OCI-LY3 (cell line): ENCODE data around the gene KRTAP26-1.

Source experiments
- H2AFZ ChIP-seq: fragments of 200-600, 300-600 bp; shearing (Covaris generic); 2 replicates; pipeline ENCODE4 v1.6.0; 2014; ENCODE audit warnings: antibody characterized with exemption, low read depth, low read length
- H3K27ac ChIP-seq: fragments of 200-600, 300-600 bp; sonication (generic); 2 replicates; pipeline ENCODE4 v1.5.1; 2014; ENCODE audit warnings: mild to moderate bottlenecking, low read length, moderate library complexity, mixed read lengths
- H3K27me3 ChIP-seq: fragments of 200-600, 300-600 bp; sonication (generic); 2 replicates; pipeline ENCODE4 v1.6.1; 2014; ENCODE audit warnings: low read depth, low read length, mixed read lengths
- H3K36me3 ChIP-seq: fragments of 200-600, 300-600 bp; sonication (generic); replicated peaks from 2 replicates; pipeline ENCODE3; 2014; ENCODE audit warnings: low read depth, low read length, mixed read lengths
- H3K4me1 ChIP-seq: fragments of 300-600, 200-600 bp; sonication (generic); 2 replicates; pipeline ENCODE4 v1.6.1; 2014; ENCODE audit warnings: low read length, mixed read lengths
- H3K4me2 ChIP-seq: fragments of 200-600, 300-600 bp; sonication (generic); 2 replicates; pipeline ENCODE4 v1.6.1; 2014; ENCODE audit warnings: low read length, mixed read lengths
- H3K4me3 ChIP-seq: fragments of 300-600, 200-600 bp; sonication (generic); 2 replicates; pipeline ENCODE4 v1.5.1; 2014; ENCODE audit warnings: antibody characterized with exemption, mild to moderate bottlenecking, low read length, moderate library complexity
- H3K79me2 ChIP-seq: fragments of 300-600, 200-600 bp; shearing (Covaris generic); 2 replicates; pipeline ENCODE4 v1.6.1; 2014; ENCODE audit warnings: mild to moderate bottlenecking, low read length, mixed read lengths
- H3K9ac ChIP-seq: fragments of 300-600, 200-600 bp; shearing (Covaris generic); 2 replicates; pipeline ENCODE4 v1.6.0; 2014; ENCODE audit warnings: mild to moderate bottlenecking, low read length, moderate library complexity
- H3K9me3 ChIP-seq: fragments of 200-600, 300-600 bp; shearing (Covaris generic); 2 replicates; pipeline ENCODE4 v1.6.1; 2014; ENCODE audit warnings: low read length, mixed read lengths; ENCODE audit not compliant: insufficient read depth
- H4K20me1 ChIP-seq: fragments of 200-600, 300-600 bp; sonication (generic); 2 replicates; pipeline ENCODE4 v1.6.1; 2016; ENCODE audit warnings: low read length, mixed read lengths; ENCODE audit not compliant: insufficient read depth
- CTCF ChIP-seq: fragments of 200-600, 300-600 bp; sonication (generic); IDR thresholded peaks from 2 replicates; pipeline ENCODE4 v1.5.1; 2014; ENCODE audit warnings: antibody characterized with exemption, low read length, low read depth
- EZH2phosphoT487 ChIP-seq: fragments of 200-600 bp; shearing (Covaris generic); IDR thresholded peaks from 2 replicates; pipeline ENCODE4 v1.6.1; 2018; ENCODE audit warnings: antibody characterized with exemption, mixed run types, low read depth

The KRTAP26-1 gene

GRCh38 chr21:30282850-30283249 lies 37.3 kb downstream of the KRTAP26-1 start, which contains the start of gene KRTAP24-1:
Gene KRTAP24-1 (minus strand): TSS chr21:30282950. CDS start chr21:30282932, 18 bp downstream.
- no peaks in the 10 kb centered on the region for H4K20me1 ChIP-seq
- no peaks in the 10 kb centered on the region for H3K9me3 ChIP-seq
- H3K27me3 ChIP-seq: no peaks in the 10 kb centered on the region
- no peaks in the 10 kb centered on the region for H3K36me3 ChIP-seq
- H3K4me3 ChIP-seq: no peak within 1 kb of the TSS
- no peaks in the 10 kb centered on the region for H3K79me2 ChIP-seq
- H3K9ac ChIP-seq: no peak within 1 kb of the TSS
- H3K27ac ChIP-seq: no peak within 1 kb of the TSS
- no peak within 1 kb of the TSS for H3K4me2 ChIP-seq
- no peak within 1 kb of the TSS for H2AFZ ChIP-seq
- TF ChIP-seq CTCF: no peak
- TF ChIP-seq EZH2phosphoT487: no peak
- H3K4me1 ChIP-seq: no peaks in the 10 kb centered on the region

GRCh38 chr21:30271611-30272010 lies 48.5 kb downstream of the KRTAP26-1 start:
- no peaks in the 10 kb centered on the region for H3K9me3 ChIP-seq
- no peak overlapping the region for H3K9ac ChIP-seq
- H3K4me1 ChIP-seq: no peaks in the 10 kb centered on the region
- H4K20me1 ChIP-seq: no peaks in the 10 kb centered on the region
- TF ChIP-seq EZH2phosphoT487 (no peak), CTCF (no peak)
- H3K27ac ChIP-seq: no peak overlapping the region
- H3K4me3 ChIP-seq: no peak overlapping the region
- H3K79me2 ChIP-seq: no peaks in the 10 kb centered on the region
- H3K36me3 ChIP-seq: no peaks in the 10 kb centered on the region
- no peaks in the 10 kb centered on the region for H3K27me3 ChIP-seq
- H2AFZ ChIP-seq: no peak overlapping the region
- no peak overlapping the region for H3K4me2 ChIP-seq

GRCh38 chr21:30271156-30271555 lies 49.0 kb downstream of the KRTAP26-1 start:
- H3K4me3 ChIP-seq: no peak overlapping the region
- TF ChIP-seq CTCF (no peak), EZH2phosphoT487 (no peak)
- no peak overlapping the region for H2AFZ ChIP-seq
- H3K4me1 ChIP-seq: no peaks in the 10 kb centered on the region
- H3K9me3 ChIP-seq: no peaks in the 10 kb centered on the region
- H3K9ac ChIP-seq: no peak overlapping the region
- H3K4me2 ChIP-seq: no peak overlapping the region
- no peaks in the 10 kb centered on the region for H3K27me3 ChIP-seq
- H3K27ac ChIP-seq: no peak overlapping the region
- no peaks in the 10 kb centered on the region for H4K20me1 ChIP-seq
- no peaks in the 10 kb centered on the region for H3K79me2 ChIP-seq
- no peaks in the 10 kb centered on the region for H3K36me3 ChIP-seq

- Histone ChIP-seq H3K9ac (no peak overlapping the region), H3K4me2 (no peak overlapping the region), H3K79me2 (no peaks in the 10 kb centered on the region), H3K9me3 (no peaks in the 10 kb centered on the region), H3K4me1 (no peaks in the 10 kb centered on the region), H3K27ac (no peak overlapping the region), H3K4me3 (no peak overlapping the region), H4K20me1 (no peaks in the 10 kb centered on the region), H2AFZ (no peak overlapping the region), H3K36me3 (no peaks in the 10 kb centered on the region), H3K27me3 (no peaks in the 10 kb centered on the region)
- TF ChIP-seq CTCF (no peak), EZH2phosphoT487 (no peak)
Observed at GRCh38 chr21:30269803-30270530, 50.1 kb downstream of the KRTAP26-1 start.
